ENCODE results near the gene MYOCD.
"Not testable (repeated sequence)": the region's sequence is repeated elsewhere in the genome, so short reads cannot be mapped to it uniquely, and the experiment has no call there.

MYOCD gene

GRCh38 chr17:12632785-12633184, 32.9 kb upstream of the MYOCD start:
- no peak for TF ChIP-seq CTCF (IDR thresholded peaks at IDR 0.05; ENCODE audit: borderline replicate concordance, insufficient read depth, low read depth, low read length)
- H3K4me3 ChIP-seq (ENCODE audit: low read depth, low read length) = no peak overlapping the region

GRCh38 chr17:12634789-12635414, 30.8 kb upstream of the MYOCD start:
- TF ChIP-seq CTCF (IDR thresholded peaks at IDR 0.05; ENCODE audit: borderline replicate concordance, insufficient read depth, low read depth, low read length) = no peak
- H3K4me3 ChIP-seq (ENCODE audit: low read depth, low read length) = no peak overlapping the region

- H3K4me3 ChIP-seq (ENCODE audit: low read depth, low read length) = not testable (repeated sequence)
These were observed 29.7 kb upstream of the MYOCD start for GRCh38 chr17:12635996-12636395.

GRCh38 chr17:12637015-12637414, 28.7 kb upstream of the MYOCD start:
- TF ChIP-seq CTCF (IDR thresholded peaks at IDR 0.05; ENCODE audit: borderline replicate concordance, insufficient read depth, low read depth, low read length) = no peak
- H3K4me3 ChIP-seq (ENCODE audit: low read depth, low read length) = no peak overlapping the region

GRCh38 chr17:12637745-12638651, 27.7 kb upstream of the MYOCD start:
- TF ChIP-seq CTCF (IDR thresholded peaks at IDR 0.05; ENCODE audit: borderline replicate concordance, insufficient read depth, low read depth, low read length) = no peak
- H3K4me3 ChIP-seq (ENCODE audit: low read depth, low read length) = no peak overlapping the region

GRCh38 chr17:12640364-12640763, 25.3 kb upstream of the MYOCD start:
- no peak overlapping the region for H3K4me3 ChIP-seq (ENCODE audit: low read depth, low read length)
- TF ChIP-seq CTCF (IDR thresholded peaks at IDR 0.05; ENCODE audit: borderline replicate concordance, insufficient read depth, low read depth, low read length) = no peak

GRCh38 chr17:12641084-12641483, 24.6 kb upstream of the MYOCD start:
- H3K4me3 ChIP-seq (ENCODE audit: low read depth, low read length) = no peak overlapping the region
- no peak for TF ChIP-seq CTCF (IDR thresholded peaks at IDR 0.05; ENCODE audit: borderline replicate concordance, insufficient read depth, low read depth, low read length)
